ENCODE results near the gene FCRLB. TPM values are rescaled to one million over a fixed set of nuclear protein-coding genes. Genes with fewer than 3 reads are reported as not detected.
A peak's percentile ranks its signal among the peaks of the same experiment; 100 is the strongest.

FCRLB gene
- total and polyA plus RNA-seq, 2 of the 13 experiments (the other 11 are each of a cell fraction or from before 2014, with no cell fraction given), result 0.08 to 0.11 TPM

DNA sequence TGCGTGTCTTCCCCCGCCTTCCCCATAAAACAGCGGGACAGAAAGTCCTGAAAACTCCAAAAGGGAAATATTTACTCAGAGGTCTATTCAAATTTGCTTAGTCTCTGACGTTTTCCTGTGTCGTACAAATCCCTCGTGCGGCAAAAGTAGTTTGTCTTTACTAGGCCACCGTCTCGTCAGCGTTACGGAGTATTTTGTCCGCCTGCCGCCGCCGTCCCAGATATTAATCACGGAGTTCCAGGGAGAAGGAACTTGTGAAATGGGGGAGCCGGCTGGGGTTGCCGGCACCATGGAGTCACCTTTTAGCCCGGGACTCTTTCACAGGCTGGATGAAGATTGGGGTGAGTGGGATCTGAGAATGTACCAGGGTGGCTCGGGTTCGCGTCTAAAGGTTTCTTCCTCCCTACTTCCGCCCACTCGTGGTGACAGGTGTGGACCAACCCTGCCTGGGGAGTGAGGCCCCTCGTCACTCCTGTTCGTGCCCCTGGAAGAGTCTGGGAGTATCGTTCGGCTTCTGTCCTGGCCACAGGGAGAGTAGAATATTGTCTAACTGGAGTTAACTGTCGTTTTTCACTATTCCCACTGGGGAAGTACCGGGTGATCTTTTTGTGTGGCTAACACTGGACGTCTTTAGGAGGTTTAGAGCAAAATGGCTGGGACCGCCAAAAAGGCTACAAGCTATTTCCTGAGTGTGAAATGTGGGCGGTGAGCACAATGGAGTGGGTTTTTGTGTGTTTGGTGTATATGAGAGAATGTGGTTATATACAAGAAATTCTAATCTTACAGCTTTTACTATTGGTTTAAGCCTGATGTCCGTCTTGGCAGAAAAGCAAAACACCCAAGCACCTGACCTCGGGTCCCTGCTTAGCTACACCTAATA, 45.0 kb downstream of the FCRLB start, which contains the start of gene ATF6 (continued):
- TF ChIP-seq, protein P1, sequence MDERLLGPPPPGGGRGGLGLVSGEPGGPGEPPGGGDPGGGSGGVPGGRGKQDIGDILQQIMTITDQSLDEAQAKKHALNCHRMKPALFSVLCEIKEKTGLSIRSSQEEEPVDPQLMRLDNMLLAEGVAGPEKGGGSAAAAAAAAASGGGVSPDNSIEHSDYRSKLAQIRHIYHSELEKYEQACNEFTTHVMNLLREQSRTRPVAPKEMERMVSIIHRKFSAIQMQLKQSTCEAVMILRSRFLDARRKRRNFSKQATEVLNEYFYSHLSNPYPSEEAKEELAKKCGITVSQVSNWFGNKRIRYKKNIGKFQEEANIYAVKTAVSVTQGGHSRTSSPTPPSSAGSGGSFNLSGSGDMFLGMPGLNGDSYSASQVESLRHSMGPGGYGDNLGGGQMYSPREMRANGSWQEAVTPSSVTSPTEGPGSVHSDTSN (CRISPR knock-in tag; IDR thresholded peaks at IDR 0.05), result no peak
- TF ChIP-seq HHEX (CRISPR knock-in tag; IDR thresholded peaks at IDR 0.05) (0 out of 2 replicates have a peak, but pooled peaks have one; percentile 18), ZNF350 (CRISPR knock-in tag; IDR thresholded peaks at IDR 0.05; ENCODE audit: borderline replicate concordance, low read depth) (peak; percentile 78; the same call in 1 of the 2 replicates), EP300 (IDR thresholded peaks at IDR 0.05; ENCODE audit: low read depth in 2 of 2, low read length in 2 of 2) (peak; percentile 29 to 49; a peak in 2 of 4 replicates), EP300 (CRISPR knock-in tag; IDR thresholded peaks at IDR 0.05; ENCODE audit: borderline replicate concordance) (peak; percentile 19; the same call in 1 of the 2 replicates), ZNF883 (CRISPR knock-in tag; IDR thresholded peaks at IDR 0.05; ENCODE audit: not compliant biosample characterization) (no peak), HCFC1 (IDR thresholded peaks at IDR 0.05; ENCODE audit: low read depth, low read length) (peak; percentile 56; the same call in 1 of the 2 replicates), MEIS1 (CRISPR knock-in tag; IDR thresholded peaks at IDR 0.05; ENCODE audit: borderline replicate concordance) (peak; percentile 77; the same call in 1 of the 2 replicates), ZNF333 (CRISPR knock-in tag; IDR thresholded peaks at IDR 0.05; ENCODE audit: borderline replicate concordance) (0 out of 2 replicates have a peak, but pooled peaks have one; percentile 30), SP1 (IDR thresholded peaks at IDR 0.05) (no peak), SP1 (CRISPR knock-in tag; IDR thresholded peaks at IDR 0.05) (peak; percentile 65; the same call in 1 of the 2 replicates), SIN3B (IDR thresholded peaks at IDR 0.05; ENCODE audit: low read length) (peak; percentile 69; the same call in 1 of the 2 replicates)
- TF ChIP-seq, protein P2, sequence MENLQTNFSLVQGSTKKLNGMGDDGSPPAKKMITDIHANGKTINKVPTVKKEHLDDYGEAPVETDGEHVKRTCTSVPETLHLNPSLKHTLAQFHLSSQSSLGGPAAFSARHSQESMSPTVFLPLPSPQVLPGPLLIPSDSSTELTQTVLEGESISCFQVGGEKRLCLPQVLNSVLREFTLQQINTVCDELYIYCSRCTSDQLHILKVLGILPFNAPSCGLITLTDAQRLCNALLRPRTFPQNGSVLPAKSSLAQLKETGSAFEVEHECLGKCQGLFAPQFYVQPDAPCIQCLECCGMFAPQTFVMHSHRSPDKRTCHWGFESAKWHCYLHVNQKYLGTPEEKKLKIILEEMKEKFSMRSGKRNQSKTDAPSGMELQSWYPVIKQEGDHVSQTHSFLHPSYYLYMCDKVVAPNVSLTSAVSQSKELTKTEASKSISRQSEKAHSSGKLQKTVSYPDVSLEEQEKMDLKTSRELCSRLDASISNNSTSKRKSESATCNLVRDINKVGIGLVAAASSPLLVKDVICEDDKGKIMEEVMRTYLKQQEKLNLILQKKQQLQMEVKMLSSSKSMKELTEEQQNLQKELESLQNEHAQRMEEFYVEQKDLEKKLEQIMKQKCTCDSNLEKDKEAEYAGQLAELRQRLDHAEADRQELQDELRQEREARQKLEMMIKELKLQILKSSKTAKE (CRISPR knock-in tag; IDR thresholded peaks at IDR 0.05; ENCODE audit: borderline replicate concordance), result peak; percentile 71; the same call in 1 of the 2 replicates
- TF ChIP-seq, protein P3, sequence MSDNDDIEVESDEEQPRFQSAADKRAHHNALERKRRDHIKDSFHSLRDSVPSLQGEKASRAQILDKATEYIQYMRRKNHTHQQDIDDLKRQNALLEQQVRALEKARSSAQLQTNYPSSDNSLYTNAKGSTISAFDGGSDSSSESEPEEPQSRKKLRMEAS (IDR thresholded peaks at IDR 0.05), result peak; percentile 85
- TF ChIP-seq, protein P4, sequence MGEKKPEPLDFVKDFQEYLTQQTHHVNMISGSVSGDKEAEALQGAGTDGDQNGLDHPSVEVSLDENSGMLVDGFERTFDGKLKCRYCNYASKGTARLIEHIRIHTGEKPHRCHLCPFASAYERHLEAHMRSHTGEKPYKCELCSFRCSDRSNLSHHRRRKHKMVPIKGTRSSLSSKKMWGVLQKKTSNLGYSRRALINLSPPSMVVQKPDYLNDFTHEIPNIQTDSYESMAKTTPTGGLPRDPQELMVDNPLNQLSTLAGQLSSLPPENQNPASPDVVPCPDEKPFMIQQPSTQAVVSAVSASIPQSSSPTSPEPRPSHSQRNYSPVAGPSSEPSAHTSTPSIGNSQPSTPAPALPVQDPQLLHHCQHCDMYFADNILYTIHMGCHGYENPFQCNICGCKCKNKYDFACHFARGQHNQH (CRISPR knock-in tag; IDR thresholded peaks at IDR 0.05), result peak; percentile 70; the same call in 1 of the 2 replicates
- TF ChIP-seq, protein P5, sequence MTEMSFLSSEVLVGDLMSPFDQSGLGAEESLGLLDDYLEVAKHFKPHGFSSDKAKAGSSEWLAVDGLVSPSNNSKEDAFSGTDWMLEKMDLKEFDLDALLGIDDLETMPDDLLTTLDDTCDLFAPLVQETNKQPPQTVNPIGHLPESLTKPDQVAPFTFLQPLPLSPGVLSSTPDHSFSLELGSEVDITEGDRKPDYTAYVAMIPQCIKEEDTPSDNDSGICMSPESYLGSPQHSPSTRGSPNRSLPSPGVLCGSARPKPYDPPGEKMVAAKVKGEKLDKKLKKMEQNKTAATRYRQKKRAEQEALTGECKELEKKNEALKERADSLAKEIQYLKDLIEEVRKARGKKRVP (CRISPR knock-in tag; IDR thresholded peaks at IDR 0.05), result peak in 1 of 2 experiments; percentile 69; a peak in 2 of 4 replicates
- TF ChIP-seq, protein P6, sequence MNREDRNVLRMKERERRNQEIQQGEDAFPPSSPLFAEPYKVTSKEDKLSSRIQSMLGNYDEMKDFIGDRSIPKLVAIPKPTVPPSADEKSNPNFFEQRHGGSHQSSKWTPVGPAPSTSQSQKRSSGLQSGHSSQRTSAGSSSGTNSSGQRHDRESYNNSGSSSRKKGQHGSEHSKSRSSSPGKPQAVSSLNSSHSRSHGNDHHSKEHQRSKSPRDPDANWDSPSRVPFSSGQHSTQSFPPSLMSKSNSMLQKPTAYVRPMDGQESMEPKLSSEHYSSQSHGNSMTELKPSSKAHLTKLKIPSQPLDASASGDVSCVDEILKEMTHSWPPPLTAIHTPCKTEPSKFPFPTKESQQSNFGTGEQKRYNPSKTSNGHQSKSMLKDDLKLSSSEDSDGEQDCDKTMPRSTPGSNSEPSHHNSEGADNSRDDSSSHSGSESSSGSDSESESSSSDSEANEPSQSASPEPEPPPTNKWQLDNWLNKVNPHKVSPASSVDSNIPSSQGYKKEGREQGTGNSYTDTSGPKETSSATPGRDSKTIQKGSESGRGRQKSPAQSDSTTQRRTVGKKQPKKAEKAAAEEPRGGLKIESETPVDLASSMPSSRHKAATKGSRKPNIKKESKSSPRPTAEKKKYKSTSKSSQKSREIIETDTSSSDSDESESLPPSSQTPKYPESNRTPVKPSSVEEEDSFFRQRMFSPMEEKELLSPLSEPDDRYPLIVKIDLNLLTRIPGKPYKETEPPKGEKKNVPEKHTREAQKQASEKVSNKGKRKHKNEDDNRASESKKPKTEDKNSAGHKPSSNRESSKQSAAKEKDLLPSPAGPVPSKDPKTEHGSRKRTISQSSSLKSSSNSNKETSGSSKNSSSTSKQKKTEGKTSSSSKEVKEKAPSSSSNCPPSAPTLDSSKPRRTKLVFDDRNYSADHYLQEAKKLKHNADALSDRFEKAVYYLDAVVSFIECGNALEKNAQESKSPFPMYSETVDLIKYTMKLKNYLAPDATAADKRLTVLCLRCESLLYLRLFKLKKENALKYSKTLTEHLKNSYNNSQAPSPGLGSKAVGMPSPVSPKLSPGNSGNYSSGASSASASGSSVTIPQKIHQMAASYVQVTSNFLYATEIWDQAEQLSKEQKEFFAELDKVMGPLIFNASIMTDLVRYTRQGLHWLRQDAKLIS (CRISPR knock-in tag; IDR thresholded peaks at IDR 0.05), result no peak

Data from HepG2 (cell line).